Forelimb muscle (tissue), 1 donor: ENCODE measurements around the gene ASB10. TPM values are rescaled to one million over a fixed set of nuclear protein-coding genes. Genes with fewer than 3 reads are reported as not detected.

Experiments used
- DNase-seq: peaks from one replicate; pipeline ENCODE4 v3.0.0-alpha.2; 2013; ENCODE audit warnings: low read depth
- polyA plus RNA-seq: library from polyadenylated mRNA; unstranded; fragments of 120-200 nt; gene quantifications from one replicate; pipeline ENCODE4 v1.2.1, GENCODE V29; 2013; ENCODE audit not compliant: insufficient read length

ASB10 gene, protein sequence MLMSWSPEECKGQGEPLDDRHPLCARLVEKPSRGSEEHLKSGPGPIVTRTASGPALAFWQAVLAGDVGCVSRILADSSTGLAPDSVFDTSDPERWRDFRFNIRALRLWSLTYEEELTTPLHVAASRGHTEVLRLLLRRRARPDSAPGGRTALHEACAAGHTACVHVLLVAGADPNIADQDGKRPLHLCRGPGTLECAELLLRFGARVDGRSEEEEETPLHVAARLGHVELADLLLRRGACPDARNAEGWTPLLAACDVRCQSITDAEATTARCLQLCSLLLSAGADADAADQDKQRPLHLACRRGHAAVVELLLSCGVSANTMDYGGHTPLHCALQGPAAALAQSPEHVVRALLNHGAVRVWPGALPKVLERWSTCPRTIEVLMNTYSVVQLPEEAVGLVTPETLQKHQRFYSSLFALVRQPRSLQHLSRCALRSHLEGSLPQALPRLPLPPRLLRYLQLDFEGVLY
- polyA plus RNA-seq: 6.2 TPM

DNA sequence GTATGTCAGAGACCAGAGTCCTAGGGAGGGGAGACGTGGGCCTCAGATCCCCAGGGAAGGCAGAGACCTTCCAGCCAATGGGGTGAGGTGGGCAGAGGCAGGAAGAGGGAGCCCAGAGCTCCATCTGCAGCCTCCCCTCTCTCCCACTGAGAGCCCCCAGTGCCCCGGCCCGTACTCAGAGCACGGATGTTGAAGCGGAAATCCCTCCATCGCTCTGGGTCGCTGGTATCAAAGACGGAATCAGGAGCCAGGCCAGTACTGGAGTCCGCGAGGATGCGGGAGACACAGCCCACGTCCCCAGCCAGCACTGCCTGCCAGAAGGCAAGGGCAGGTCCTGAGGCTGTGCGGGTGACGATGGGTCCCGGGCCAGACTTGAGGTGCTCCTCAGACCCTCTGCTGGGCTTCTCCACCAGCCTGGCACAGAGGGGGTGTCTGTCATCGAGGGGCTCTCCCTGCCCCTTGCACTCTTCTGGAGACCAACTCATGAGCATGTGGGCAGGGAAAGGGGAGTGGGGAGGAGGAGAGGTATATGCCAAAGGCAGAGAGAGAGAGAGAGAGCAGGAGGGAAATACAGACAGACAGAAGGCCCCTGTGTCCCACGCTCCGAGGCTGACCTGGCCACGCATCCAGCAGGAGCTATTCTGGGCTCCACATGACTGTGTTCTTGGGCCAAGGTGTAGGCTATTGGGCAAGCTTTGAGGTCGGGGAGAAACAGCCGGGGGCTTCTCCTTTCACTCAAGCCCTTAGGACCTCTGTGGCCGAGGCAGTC is at the start of gene ASB10:
ASB10 (minus strand) TSS at position 611 of the 769 bp plus-strand sequence; CDS start at position 491, 120 bp downstream.
- no peak for DNase-seq

DNA sequence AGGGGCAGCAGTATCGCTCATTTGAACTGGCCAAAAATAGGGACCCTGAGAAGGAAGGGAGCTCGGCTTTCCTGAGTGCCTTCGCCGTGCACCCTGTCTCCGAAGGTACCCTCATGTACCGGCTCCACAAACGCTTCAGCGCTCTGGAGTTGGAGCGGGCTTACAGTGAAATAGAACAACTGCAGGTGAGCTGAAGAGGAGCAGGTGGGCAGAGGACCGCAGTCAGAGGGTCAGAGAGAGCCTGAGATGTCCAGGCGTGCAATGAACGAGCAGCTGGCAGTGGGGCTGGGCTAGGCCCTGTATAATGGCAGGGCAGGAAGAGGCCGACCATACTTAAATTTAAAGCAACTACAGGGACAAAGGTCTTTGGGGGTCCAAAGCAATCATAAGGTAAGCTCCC is 49.4 kb upstream of the ASB10 start:
- no peak for DNase-seq

DNA sequence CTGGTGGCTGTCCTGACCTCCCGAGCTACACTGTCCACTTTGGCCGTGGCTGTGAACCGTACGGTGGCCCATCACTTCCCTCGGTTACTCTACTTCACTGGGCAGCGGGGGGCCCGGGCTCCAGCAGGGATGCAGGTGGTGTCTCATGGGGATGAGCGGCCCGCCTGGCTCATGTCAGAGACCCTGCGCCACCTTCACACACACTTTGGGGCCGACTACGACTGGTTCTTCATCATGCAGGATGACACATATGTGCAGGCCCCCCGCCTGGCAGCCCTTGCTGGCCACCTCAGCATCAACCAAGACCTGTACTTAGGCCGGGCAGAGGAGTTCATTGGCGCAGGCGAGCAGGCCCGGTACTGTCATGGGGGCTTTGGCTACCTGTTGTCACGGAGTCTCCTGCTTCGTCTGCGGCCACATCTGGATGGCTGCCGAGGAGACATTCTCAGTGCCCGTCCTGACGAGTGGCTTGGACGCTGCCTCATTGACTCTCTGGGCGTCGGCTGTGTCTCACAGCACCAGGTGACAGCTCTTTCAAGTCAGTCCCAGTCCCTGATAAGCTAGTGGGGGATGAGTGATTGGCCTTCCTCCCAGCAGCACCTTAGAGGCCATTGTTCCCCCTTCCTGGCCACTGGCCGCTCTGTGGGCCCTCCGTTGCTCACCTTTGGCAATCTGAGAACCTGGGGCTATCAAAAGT is 48.2 kb upstream of the ASB10 start:
- no peak for DNase-seq

DNA sequence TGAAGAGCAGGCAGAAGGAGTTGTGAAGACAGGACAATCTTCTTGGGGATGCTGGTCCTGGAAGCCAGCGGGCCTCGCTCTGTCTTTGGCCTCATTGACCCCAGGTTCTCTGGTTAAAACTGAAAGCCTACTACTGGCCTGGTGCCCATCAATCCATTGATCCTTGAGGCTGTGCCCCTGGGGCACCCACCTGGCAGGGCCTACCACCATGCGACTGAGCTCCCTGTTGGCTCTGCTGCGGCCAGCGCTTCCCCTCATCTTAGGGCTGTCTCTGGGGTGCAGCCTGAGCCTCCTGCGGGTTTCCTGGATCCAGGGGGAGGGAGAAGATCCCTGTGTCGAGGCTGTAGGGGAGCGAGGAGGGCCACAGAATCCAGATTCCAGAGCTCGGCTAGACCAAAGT is 46.8 kb upstream of the ASB10 start:
- DNase-seq: no peak

DNA sequence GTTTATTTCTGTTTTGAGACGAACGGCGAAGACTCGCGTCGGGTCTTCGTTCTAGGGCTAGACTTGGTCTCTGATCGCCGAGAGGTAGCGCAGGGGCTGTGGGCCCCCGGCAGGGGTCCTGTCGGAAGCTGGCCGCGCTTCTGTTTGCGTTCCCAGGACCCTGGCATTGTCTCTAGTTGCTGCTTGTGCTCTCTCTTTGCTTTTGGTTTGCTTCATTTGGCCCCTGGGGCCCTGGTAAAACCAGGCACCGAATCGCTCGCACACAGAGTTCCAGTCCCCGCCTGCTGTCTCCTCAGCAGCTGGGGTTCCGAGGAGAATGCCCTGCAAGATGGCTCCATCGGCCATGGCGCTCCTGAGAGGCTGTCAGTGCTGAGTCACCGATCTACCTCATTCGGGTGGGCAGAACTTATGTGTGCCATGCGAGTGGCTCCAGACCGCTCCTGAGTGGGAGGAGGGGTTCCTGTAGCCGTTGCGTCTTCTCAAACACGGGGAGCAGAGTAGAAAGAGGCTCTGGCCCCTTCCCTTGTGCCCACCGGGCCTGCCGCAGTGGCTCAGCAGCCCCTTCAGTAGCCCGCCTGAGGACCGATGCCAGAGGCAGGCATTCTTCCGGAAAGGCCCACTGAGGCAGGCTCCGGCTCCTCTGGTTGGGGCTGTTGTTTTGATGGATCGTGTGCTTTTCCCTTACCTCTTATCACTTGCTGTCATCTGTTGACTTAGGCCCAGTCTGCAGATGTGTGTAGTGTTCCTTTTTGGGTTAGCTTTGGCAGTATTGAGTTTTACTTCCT is 46.1 kb upstream of the ASB10 start:
- DNase-seq: no peak

DNA sequence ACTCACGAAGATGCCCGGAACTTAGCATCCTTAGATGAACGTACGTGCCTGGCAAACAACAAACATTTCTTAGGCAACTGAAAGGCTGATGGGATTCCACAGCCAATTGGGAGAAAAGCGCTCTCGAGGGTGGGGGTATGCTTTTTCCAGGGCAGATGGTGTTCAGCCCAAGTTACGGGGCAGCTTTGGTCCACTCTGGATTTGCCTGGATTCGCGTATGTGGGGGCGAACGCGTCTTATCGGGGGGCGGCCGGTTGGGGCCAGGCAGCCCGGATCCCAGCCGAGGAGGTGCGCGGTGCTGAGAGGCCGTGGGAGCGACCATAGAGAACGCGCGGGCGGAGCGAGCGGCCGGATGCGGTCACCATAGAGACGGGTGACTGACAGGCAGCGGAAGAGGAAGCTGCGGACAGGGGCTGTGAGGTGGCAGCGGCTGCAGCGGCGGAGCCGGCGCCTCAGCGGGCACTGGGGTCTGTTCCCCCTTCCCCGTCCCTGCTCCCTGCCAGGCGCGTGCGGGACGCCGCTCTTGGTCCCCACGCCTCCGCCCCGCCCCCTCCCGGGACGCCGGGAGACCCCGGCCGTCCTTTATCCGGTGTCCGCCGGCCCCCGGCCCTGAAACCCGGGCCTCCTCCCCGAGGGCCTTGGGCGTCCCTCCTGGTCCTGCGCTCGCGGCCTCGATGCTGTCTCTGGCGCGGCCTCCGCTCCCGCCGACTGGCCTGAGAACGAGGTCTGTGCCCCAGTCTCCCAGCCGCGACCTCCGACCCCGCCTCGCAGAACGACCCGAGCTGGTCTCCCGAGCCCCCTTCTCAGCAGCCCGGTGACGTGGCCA is 45.3 kb upstream of the ASB10 start, which contains the start of gene CHPF2:
CHPF2 (plus strand) TSS at position 393 of the 826 bp plus-strand sequence. CDS start 1,529 bp downstream, outside the sequence.
- no peak for DNase-seq

DNA sequence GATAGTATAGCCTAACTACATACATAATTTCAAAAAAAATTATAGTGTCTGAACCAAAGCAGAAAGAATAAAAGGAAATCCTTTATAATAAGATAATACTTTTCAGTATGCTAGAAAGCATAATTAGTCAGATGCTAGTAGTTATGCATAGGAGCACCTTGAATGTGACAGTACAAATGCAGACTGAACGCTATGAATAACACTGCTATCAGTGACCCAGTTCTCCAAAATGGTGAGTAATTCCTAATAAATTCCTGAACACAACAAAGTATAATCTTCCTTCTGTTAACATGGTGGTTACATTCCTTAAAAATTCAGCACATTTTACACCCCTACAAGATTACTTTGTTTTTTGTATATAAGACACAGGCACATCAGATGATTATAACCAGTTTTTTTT is 44.0 kb upstream of the ASB10 start:
- DNase-seq: no peak

DNA sequence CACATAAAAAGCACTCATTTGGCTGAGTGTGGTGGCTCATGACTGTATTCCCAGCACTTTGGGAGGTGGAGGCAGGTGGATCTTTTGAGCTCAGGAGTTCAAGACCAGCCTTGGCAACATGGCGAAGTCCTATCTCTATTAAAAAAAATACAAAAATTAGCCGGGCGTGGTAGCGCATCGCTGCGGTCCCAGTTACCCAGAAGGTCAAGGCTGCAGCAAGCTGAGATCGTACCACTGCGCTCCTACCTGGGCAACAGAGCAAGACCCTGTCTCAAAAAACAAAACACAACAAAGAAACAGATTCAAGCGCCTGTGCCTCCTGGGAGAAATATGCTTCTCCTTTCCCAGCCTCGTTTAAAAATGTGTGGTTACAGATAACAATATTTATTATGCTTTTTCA is 42.2 kb upstream of the ASB10 start:
- DNase-seq: no peak

DNA sequence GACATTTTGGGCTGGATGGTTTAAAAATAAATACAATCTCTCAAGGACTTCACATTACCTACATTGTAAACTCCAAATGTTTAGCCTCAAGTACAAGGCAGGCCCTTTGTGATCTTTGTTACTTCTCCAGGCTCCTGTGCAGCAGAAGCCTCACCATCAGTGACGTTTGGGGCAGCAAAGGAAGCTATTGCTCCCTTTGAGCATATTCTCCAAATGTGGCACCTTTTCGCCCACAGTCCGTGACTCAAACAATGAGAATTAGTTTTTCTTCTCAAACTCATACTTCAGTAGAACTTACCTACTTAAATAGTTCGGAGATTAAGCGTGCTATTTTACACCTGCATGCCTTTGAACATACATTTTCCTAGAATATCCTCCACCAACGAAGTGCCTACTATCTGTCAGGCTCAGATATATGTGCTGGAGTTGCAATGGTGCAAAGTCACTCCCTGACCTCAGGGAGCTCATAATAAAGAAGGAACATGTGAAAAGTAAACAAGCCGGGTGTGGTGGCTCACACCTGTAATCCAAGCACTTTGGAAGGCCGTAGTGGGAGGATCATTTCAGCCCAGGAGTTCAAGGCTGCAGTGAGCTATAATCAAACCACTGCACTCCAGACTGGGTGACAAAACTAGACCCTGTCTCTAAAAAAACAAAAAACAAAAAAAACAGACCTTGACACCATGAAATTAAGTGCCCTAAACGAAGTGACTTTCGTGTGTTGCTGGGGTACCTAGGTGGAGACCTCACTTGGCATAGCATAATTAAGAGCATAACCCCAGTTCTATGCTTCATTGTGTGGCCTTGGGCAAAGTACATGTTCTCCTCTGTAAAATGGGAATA is 41.2 kb upstream of the ASB10 start:
- no peak for DNase-seq

DNA sequence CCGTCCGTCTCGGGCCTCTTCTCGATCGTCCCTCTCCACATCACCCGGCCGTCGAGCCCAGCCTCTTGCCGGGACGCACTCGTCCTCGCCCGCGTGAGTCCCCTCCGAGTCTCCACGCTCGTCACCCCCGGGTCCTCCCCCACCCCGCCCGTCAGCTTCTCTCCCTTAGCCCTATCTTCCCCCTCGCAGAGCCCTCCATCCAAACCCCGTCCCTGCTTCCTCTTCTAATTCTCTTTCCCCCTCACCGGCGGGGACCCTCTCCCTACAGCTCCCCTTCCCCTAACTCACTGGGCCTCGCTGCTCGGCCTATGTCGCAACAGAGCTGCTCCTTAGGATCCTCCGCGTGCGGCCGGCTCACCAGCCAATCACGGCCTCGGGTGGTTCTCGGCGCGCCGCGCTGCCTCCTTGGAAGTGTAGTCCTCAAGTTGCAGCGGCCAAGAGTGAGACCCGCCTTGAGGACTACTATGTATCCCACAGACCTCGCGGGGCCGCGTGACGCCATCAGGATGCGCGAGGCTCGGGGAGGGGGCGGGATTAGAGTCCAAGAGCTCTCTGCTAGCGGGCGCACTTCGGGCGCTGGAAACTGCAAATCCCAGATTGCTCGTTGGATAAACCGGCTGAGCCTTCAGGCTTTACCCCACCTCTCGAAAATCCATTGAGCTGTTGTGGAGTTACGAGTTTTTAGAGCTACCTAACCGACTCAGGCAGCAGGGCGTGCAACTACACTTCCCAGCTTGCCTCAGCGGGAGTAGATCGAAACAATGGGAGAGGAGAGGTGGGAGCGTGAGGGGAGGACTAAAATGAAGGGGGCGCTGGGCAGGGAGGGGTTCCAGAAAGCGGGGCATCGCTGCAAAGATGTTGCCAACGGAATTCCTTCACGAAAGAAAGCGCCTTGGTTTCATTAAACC is 40.1 kb upstream of the ASB10 start, which contains the start of gene ABCF2:
ABCF2 (minus strand) TSS at position 331 of the 908 bp plus-strand sequence. CDS start 747 bp downstream, outside the sequence.
- DNase-seq: peak; percentile 93

DNA sequence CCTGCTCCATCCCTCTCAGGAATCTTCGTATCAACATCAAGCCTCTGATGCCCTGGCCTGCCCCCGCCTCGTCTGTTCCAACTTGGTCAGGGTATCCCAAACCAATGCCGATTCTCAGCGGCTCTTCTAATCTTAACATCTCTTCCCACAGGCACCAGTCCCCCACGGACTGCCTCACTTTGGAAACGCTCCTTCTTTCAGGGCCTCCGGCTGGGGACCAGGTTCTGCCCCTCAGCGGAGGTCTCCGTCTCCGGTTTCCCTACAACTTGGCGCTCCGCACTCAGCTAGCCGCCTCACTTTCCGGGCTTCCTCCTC is 39.5 kb upstream of the ASB10 start:
- no peak for DNase-seq

DNA sequence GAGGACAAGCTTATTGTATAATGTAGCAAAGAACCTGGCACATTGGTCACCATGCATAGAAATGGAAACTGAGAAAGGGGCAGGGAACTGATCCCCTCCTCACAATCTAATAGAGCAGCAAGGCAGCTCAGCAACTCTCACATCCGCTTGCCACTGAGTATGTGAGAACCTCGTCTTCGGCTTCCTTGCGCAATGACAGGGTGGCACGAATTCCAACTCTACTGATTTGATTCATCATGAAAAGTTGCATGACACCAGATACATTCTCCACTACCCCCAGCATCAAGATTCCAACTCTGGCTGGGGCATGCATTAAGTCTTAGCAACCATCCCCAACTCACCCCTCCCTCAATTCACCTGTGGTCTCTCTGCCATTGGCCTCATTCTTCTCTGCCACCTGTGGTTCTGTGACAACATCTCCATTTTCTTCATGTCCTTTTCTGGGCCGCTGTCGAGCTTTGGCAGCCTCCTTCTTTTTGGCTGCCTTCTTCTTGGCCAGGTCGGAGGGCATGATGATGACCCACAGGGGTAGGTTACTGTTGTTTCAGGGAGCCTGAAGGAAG is 39.0 kb upstream of the ASB10 start:
- DNase-seq: no peak

DNA sequence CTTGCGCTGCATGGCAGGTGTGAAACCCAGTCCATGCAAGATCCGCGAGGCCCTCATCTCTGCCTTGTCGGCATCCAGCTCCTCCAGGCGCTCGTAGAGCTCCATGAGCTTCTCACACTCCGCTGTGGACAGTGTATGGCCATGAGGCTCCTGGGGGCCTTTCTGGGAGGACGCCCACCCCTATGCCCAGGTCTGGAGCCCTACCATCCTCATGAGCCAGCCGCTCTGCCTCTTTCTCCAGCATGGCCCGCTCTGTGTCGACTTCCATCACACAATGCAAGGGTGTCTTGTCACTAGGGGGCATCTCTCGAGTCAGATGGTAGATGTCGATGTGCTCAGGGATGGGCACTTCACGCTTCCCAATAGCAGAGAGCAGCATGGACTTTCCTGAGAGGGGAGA is 36.7 kb upstream of the ASB10 start:
- DNase-seq: no peak

DNA sequence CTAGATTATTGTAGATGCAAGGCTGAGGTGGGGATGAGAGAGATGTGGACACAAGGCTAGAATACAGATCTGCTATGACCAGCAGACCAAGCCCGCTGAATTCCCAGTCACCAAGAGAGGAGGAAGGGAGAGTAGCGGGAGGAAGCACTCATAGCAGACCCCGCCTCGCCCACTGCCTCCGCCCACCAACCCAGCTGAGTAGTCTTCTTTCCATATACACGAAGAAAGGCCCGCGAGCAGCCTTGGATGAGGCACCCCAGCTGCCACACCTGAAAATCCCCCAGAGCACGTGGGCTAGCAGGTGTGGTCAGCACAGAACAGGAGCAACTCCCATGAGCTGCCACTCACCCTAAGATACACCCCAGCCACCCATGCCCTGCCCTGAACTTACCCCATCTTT is 31.1 kb upstream of the ASB10 start:
- no peak for DNase-seq

DNA sequence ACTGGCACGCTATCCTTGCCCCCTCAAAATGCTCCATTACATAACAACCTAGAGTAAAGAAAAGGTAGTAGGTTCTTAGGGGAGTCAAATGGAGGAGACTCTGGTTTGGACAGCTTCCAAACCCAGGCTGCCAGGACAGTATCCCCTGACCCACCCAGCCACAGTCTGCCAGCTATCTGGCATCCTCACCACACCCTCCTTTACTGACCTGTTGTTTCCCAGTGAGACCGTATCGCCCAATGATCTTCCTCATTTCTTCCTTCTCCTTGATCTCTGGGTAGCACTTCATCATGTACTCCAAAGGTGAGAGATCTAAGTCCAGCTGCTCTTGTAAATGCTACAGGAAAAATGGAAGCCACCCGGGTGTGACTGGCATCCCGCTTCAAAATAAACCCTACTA is 28.3 kb upstream of the ASB10 start:
- no peak for DNase-seq

DNA sequence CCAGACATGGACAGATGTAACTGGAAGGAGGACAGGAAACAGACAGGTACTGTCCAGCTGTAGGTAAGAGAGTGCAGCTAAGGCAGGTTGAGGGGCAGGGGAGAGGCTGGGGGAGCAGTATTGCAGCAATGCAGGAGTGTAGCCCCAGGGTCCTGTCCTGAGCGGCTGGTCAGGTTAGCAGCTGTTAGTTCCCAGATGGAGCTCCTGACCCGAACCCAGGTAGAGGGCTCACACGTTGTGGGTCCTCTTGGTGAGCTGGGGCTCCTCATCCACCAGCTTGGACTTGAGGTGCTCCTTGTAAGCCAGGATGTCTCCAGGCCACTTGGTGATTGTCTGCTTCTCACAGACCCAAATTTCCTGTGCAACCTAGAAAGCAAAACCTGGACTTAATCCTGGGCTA is 26.8 kb upstream of the ASB10 start:
- DNase-seq: no peak

DNA sequence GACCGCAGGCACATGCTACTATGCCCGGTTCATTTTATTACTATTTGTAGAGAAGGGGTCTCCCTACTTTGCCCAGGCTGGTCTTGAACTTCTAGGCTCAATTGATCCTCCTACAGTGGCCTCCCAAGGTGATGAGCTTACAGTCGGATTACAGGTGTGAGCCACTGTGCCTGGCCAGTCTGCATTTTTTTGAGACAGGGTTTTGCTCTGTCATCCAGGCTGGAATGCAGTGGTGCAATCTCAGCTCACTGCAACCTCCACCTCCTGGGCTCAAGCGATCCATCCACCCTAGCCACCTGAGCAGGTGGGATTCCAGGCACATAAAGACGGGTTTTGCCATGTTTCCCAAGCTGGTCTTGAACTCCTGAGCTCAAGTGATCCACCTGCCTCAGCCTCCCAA is 25.6 kb upstream of the ASB10 start:
- DNase-seq: no peak

DNA sequence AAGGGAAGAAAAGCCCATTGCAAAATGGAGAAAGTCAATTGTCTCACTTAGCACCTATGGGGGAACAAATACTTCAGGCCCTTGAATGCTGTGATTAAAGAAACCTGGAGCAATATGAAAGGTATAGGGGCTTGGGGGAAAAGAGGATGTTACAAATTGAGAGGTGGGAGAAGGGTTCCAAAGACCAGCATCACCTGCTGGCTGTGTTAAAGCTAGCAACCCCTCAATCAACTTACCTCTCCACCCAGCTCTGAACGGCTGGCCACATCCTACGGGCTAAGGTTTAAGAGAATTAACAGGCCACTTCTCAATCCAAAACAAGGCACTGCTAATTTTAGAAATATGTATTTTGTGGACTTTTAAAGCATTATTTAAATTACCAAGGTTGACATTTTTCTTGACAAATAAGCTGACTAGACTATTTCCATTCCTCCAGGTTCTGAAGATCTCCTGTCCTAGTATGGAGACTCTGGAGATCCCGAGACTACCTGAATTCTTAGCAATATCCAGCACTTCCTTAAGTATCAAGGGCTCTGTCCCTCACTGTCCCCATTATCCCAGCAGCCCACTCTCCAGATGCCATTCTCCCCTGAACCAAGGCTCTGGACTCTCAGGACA is 24.2 kb upstream of the ASB10 start:
- DNase-seq: no peak
